GM21515 (cell line): ENCODE data around the gene GPC4.

Experiments used
- ATAC-seq: cut with Tn5 transposase; IDR thresholded peaks from one replicate; pipeline ENCODE4 v1.9.1; 2021; ENCODE audit not compliant: unreplicated experiment

The GPC4 gene

GRCh38 chrX:133412246-133412645 lies 3.0 kb downstream of the GPC4 start:
- ATAC-seq = no peak

- no peak for ATAC-seq
Measured at GRCh38 chrX:133410550-133410949, 4.7 kb downstream of the GPC4 start.

GRCh38 chrX:133405498-133406185 lies 9.6 kb downstream of the GPC4 start:
- no peak for ATAC-seq

- no peak for ATAC-seq
Measured at GRCh38 chrX:133403984-133404383, 11.3 kb downstream of the GPC4 start.

- no peak for ATAC-seq
Measured at GRCh38 chrX:133402830-133403625, 12.3 kb downstream of the GPC4 start.

- ATAC-seq = no peak
Measured at GRCh38 chrX:133402042-133402453, 13.2 kb downstream of the GPC4 start.

- ATAC-seq = no peak
Measured at GRCh38 chrX:133401536-133401935, 13.8 kb downstream of the GPC4 start.

GRCh38 chrX:133399411-133399810 lies 15.9 kb downstream of the GPC4 start:
- ATAC-seq = no peak

GRCh38 chrX:133394765-133395164 lies 20.5 kb downstream of the GPC4 start:
- no peak for ATAC-seq

- no peak for ATAC-seq
Measured at GRCh38 chrX:133392671-133393070, 22.6 kb downstream of the GPC4 start.

GRCh38 chrX:133391111-133391510 lies 24.2 kb downstream of the GPC4 start:
- no peak for ATAC-seq

GRCh38 chrX:133390676-133391075 lies 24.6 kb downstream of the GPC4 start:
- no peak for ATAC-seq

- no peak for ATAC-seq
Measured at GRCh38 chrX:133389975-133390374, 25.3 kb downstream of the GPC4 start.

GRCh38 chrX:133384454-133384853 lies 30.8 kb downstream of the GPC4 start:
- no peak for ATAC-seq

- ATAC-seq = peak; percentile 63
Measured at GRCh38 chrX:133380711-133381619, 34.3 kb downstream of the GPC4 start.

- ATAC-seq = no peak
Measured at GRCh38 chrX:133376422-133376821, 38.9 kb downstream of the GPC4 start.

GRCh38 chrX:133375615-133376340 lies 39.5 kb downstream of the GPC4 start:
- ATAC-seq = no peak

GRCh38 chrX:133374874-133375387 lies 40.4 kb downstream of the GPC4 start:
- ATAC-seq = no peak

GRCh38 chrX:133373386-133374079 lies 41.8 kb downstream of the GPC4 start:
- ATAC-seq = no peak

GRCh38 chrX:133370696-133371275 lies 44.5 kb downstream of the GPC4 start:
- ATAC-seq = no peak
